HCT116 (cell line): Measurements from ENCODE around the gene MND1. TPM values are rescaled to one million over a fixed set of nuclear protein-coding genes. Genes with fewer than 3 reads are reported as not detected.

ENCODE experiments used
- ATAC-seq: fragments of 200-7000 bp; cut with Tn5 transposase; 2 replicates; pipeline ENCODE4 v1.9.1; 2020; ENCODE audit warnings: mild to moderate bottlenecking, moderate library complexity
- BruUV-seq: library from RNA; stranded (reverse); fragments of 400-500 nt; replicated peaks from 2 replicates; lab custom pipeline; 2021; lab: Mats Ljungman, UMichigan
- CTCF ChIA-PET: fragments of 300-600 bp; sonication (Branson Sonifier 250); formaldehyde crosslinking; loops from one replicate; lab custom pipeline; 2021; ENCODE audit warnings: antibody characterized with exemption; lab: Charles Lee
- POLR2A ChIA-PET: fragments of 300-600, 350-600 bp; sonication (Branson Sonifier 250); formaldehyde crosslinking; loops from one replicate; lab custom pipeline; 2021; ENCODE audit warnings: antibody characterized with exemption; lab: Charles Lee
- RAD21 ChIA-PET, 2 experiments: fragments of 300-600 bp; sonication (Branson Sonifier 250); formaldehyde crosslinking; loops; one replicate each; lab custom pipeline; 2023; ENCODE audit warnings: low total read pairs in 2 of 2; ENCODE audit not compliant: uncharacterized antibody in 2 of 2, unreplicated experiment in 2 of 2, low non-redundant PET in 1 of 2; lab: Charles Lee
- DNase-seq: peaks from one replicate; pipeline ENCODE4 v3.0.0-alpha.2; 2010; ENCODE audit warnings: low read depth, low spot score
- H2AFZ ChIP-seq: fragments of 200-600 bp; shearing (Covaris generic), sonication (generic); 2 replicates; pipeline ENCODE4 v1.6.1; 2017; ENCODE audit warnings: low read depth, mixed run types, mixed read lengths, antibody characterized with exemption, low read length; ENCODE audit not compliant: poor library complexity, severe bottlenecking
- H3K27ac ChIP-seq: 2 replicates; pipeline ENCODE4 v1.5.1; 2012; ENCODE audit warnings: low read depth, low read length
- H3K27me3 ChIP-seq: fragments of 200-600 bp; sonication (generic); 2 replicates; pipeline ENCODE4 v1.6.1; 2016; ENCODE audit warnings: mixed run types, low read length, mixed read lengths; ENCODE audit not compliant: insufficient read depth
- H3K36me3 ChIP-seq, 2 experiments: fragments of 200-500 bp in 1 of 2; fragments of 200-600 bp in 1 of 2; sonication (Bioruptor generic) in 1 of 2; sonication (generic) in 1 of 2; 2 replicates each; pipeline versions ENCODE4 v1.5.1 to v1.6.1; 2014 to 2016; ENCODE audit warnings: low read length in 2 of 2, inconsistent platforms in 1 of 2, mixed read lengths in 1 of 2, mixed run types in 1 of 2; ENCODE audit not compliant: insufficient read depth in 2 of 2, control insufficient read depth in 1 of 2
- H3K4me1 ChIP-seq, 2 experiments: fragments of 200-600 bp in 1 of 2; sonication (generic) in 1 of 2; 2 replicates each; pipeline versions ENCODE4 v1.5.1 to v1.6.1; 2012 to 2017; ENCODE audit warnings: low read length in 2 of 2, inconsistent platforms in 1 of 2, mild to moderate bottlenecking in 1 of 2, mixed read lengths in 1 of 2, mixed run types in 1 of 2, moderate library complexity in 1 of 2; ENCODE audit not compliant: insufficient read depth in 2 of 2, control insufficient read depth in 1 of 2
- H3K4me2 ChIP-seq: fragments of 200-600 bp; sonication (generic); 2 replicates; pipeline ENCODE4 v1.6.1; 2017; ENCODE audit warnings: mixed run types, low read length, mixed read lengths
- H3K4me3 ChIP-seq, 2 experiments: fragments of 200-600 bp in 1 of 2; sonication (generic) in 1 of 2; replicated peaks in 1 of 2; 2 replicates each; pipeline ENCODE4 v1.5.1; 2011 to 2016; ENCODE audit warnings: low read length in 2 of 2, control low read depth in 1 of 2, low read depth in 1 of 2, mild to moderate bottlenecking in 1 of 2, mixed read lengths in 1 of 2, mixed run types in 1 of 2
- H3K79me2 ChIP-seq: fragments of 200-600 bp; sonication (generic); 2 replicates; pipeline ENCODE4 v1.6.1; 2017; ENCODE audit warnings: mild to moderate bottlenecking, mixed run types, low read length, moderate library complexity, mixed read lengths; ENCODE audit not compliant: insufficient read depth
- H3K9ac ChIP-seq: fragments of 200-600 bp; sonication (generic); 2 replicates; pipeline ENCODE4 v1.6.1; 2016; ENCODE audit warnings: low read length, mixed read lengths
- H3K9me2 ChIP-seq: fragments of 200-600 bp; sonication (generic), shearing (Covaris generic); 2 replicates; pipeline ENCODE4 v1.6.1; 2017; ENCODE audit warnings: mixed run types, mild to moderate bottlenecking, moderate library complexity; ENCODE audit not compliant: insufficient read depth
- H3K9me3 ChIP-seq, 2 experiments: fragments of 200-500 bp in 1 of 2; fragments of 200-600 bp in 1 of 2; sonication (Bioruptor generic) in 1 of 2; sonication (generic) in 1 of 2; 2 replicates each; pipeline ENCODE4 v1.6.1; 2014 to 2017; ENCODE audit warnings: low read length in 2 of 2, mixed read lengths in 2 of 2, inconsistent platforms in 1 of 2, low read depth in 1 of 2, mild to moderate bottlenecking in 1 of 2, mixed run types in 1 of 2, moderate library complexity in 1 of 2; ENCODE audit not compliant: control insufficient read depth in 1 of 2, insufficient read depth in 1 of 2
- H4K20me1 ChIP-seq: fragments of 200-600 bp; sonication (generic), shearing (Covaris generic); 2 replicates; pipeline ENCODE4 v1.6.1; 2017; ENCODE audit warnings: mixed run types, mild to moderate bottlenecking, moderate library complexity; ENCODE audit not compliant: insufficient read depth
- CEBPB ChIP-seq: IDR thresholded peaks from 2 replicates; pipeline ENCODE4 v1.6.1; 2012; ENCODE audit warnings: low read depth
- FOSL1 ChIP-seq: IDR thresholded peaks from 2 replicates; pipeline ENCODE4 v1.6.1; 2012; ENCODE audit warnings: low read depth
- POLR2A ChIP-seq: IDR thresholded peaks from 2 replicates; pipeline ENCODE4 v1.7.0; 2011; ENCODE audit warnings: borderline replicate concordance; ENCODE audit not compliant: insufficient read depth, insufficient read length; ENCODE audit errors: extremely low read depth
- SIN3A ChIP-seq: IDR thresholded peaks from 2 replicates; pipeline ENCODE4 v1.6.1; 2012; ENCODE audit warnings: low read depth
- SRF ChIP-seq: IDR thresholded peaks from 2 replicates; pipeline ENCODE4 v1.6.1; 2012; ENCODE audit warnings: low read depth
- YY1 ChIP-seq: IDR thresholded peaks from 2 replicates; pipeline ENCODE4 v1.6.1; 2011; ENCODE audit warnings: low read length, low read depth, moderate library complexity, mild to moderate bottlenecking; ENCODE audit not compliant: insufficient replicate concordance; ENCODE audit errors: extremely low read depth
- intact Hi-C: fragments of 100-400 bp; cut with micrococcal nuclease; formaldehyde crosslinking; loops from 2 replicates; pipeline ENCODE4 v1.10.0; 2022
- total RNA-seq: library from RNA; stranded (reverse); gene quantifications from one replicate; pipeline ENCODE4 v1.2.1, GENCODE V29; 2021; ENCODE audit not compliant: unreplicated experiment
- TF ChIP-seq, protein P1 (sequence below): IDR thresholded peaks from 2 replicates; pipeline ENCODE4 v1.6.1; 2012

MND1 gene
- total RNA-seq, 1 experiment from 2014 or later: 29.9 TPM

DNA sequence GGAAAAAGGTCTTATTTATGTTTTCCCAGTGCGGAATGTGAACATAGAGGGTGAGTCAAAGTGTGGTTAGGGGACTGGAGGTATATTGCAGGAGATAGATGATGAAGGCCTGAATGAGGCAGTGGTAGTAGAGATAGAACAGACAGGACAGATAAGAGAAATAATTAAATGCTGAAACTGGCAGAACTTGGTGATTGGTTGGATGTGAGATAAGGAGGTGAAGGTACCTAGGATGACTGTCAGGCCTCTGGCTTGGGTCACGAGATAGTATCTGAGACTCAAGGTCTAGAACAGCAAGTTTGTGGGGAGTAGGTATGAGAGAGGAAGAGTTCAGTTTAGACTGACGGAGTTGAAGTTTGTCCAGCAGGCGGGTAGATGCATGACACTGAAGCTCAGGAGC is 3.5 kb downstream of the MND1 start:
- no peak for TF ChIP-seq SRF
- no peak overlapping the region for H3K9ac ChIP-seq

DNA sequence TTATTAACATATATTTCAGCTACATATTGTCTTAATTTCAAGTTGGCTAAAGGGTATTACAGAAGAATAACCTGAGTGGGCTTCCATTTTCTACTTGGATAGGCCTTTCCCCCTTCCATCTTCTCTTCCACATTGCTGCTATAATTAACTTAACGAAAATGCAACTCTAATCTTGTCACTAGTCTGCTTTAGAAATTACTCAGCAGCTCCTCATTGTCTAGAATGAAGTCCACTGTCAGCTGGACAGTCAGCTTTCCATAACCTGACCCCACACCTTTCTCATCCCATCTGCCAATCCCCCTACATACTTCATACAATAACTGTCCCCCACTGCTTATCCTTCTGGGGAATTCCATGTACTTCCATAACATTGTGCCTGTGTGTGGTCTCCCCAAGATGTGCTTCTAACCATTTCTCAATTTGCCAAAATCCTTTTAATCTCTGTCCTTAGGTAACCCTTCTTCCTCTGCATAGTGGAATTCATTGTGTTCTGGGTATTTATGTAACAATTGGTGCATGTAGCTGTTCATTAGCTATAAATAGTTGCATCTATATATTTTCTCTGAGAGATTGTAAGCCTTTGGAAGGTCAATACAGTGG is 4.8 kb downstream of the MND1 start:
- peaks cover 0 to 21% of the 10 kb centered on the region in 2 experiments; a peak in 2 of 4 replicates for H3K36me3 ChIP-seq
- no peaks in the 10 kb centered on the region for H3K9me2 ChIP-seq
- H3K4me2 ChIP-seq: no peak overlapping the region
- no TSS peak for BruUV-seq
- peaks cover 4 to 20% of the 10 kb centered on the region in 2 experiments for H3K4me1 ChIP-seq
- POLR2A ChIA-PET: no interaction called here
- H3K9ac ChIP-seq: no peak overlapping the region
- DNase-seq (no peak), ATAC-seq (no peak)
- intact Hi-C loops: loop anchor here (5.0 to 10.0 kb wide), 2 partner anchors 83 to 405 kb away; no protein-coding TSS in a partner anchor
- no peak overlapping the region for H3K27ac ChIP-seq
- TF ChIP-seq FOSL1 (no peak), YY1 (no peak), POLR2A (no peak), CEBPB (no peak), SIN3A (no peak)
- TF ChIP-seq, protein P1, sequence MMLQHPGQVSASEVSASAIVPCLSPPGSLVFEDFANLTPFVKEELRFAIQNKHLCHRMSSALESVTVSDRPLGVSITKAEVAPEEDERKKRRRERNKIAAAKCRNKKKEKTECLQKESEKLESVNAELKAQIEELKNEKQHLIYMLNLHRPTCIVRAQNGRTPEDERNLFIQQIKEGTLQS: no peak
- RAD21 ChIA-PET: interaction anchor here in 1 of 2 experiments (0.7 kb wide), 1 partner anchor 259 kb away, joined by 3 read pairs; no protein-coding TSS in a partner anchor
- H4K20me1 ChIP-seq: peaks cover 3% of the 10 kb centered on the region; the same call in 1 of the 2 replicates
- H3K4me3 ChIP-seq: no peak overlapping the region
- H3K9me3 ChIP-seq: no peaks in the 10 kb centered on the region
- no peaks in the 10 kb centered on the region for H3K27me3 ChIP-seq
- peaks cover 92% of the 10 kb centered on the region for H3K79me2 ChIP-seq
- H2AFZ ChIP-seq: no peak overlapping the region
- CTCF ChIA-PET: no interaction called here

More for the DNA sequence above, 3.5 kb downstream of the MND1 start:
- ChIA-PET CTCF (no interaction called here), RAD21 (no interaction called here), POLR2A (no interaction called here)
- DNase-seq (no peak), ATAC-seq (no peak)
- no peak overlapping the region for H3K27ac ChIP-seq
- no TSS peak for BruUV-seq
- peaks cover 3% of the 10 kb centered on the region; the same call in 1 of the 2 replicates for H4K20me1 ChIP-seq
- H3K4me1 ChIP-seq: peaks cover 6 to 24% of the 10 kb centered on the region in 2 experiments
- intact Hi-C loops: loop anchor here (5.0 to 10.0 kb wide), 2 partner anchors 84 to 407 kb away; no protein-coding TSS in a partner anchor
- no peaks in the 10 kb centered on the region for H3K27me3 ChIP-seq
- no peak overlapping the region for H3K4me3 ChIP-seq
- no peak overlapping the region for H2AFZ ChIP-seq
- H3K9me2 ChIP-seq: no peaks in the 10 kb centered on the region
- peaks cover 0 to 21% of the 10 kb centered on the region in 2 experiments; a peak in 2 of 4 replicates for H3K36me3 ChIP-seq
- peaks cover 82% of the 10 kb centered on the region for H3K79me2 ChIP-seq
- H3K4me2 ChIP-seq: no peak overlapping the region
- no peaks in the 10 kb centered on the region for H3K9me3 ChIP-seq
